DOHH2 (cell line): Measurements from ENCODE around the gene ADSL.
A peak's percentile ranks its signal among the peaks of the same experiment; 100 is the strongest.

Experiments used
- H3F3A ChIP-seq: fragments of 200-600 bp; sonication (generic), shearing (Covaris generic); 2 replicates; pipeline ENCODE4 v1.6.0; 2016; ENCODE audit warnings: antibody characterized with exemption, mild to moderate bottlenecking; ENCODE audit not compliant: control insufficient read depth, insufficient read depth
- H3K27ac ChIP-seq: fragments of 200-600 bp; sonication (generic); 2 replicates; pipeline ENCODE4 v1.5.1; 2014; ENCODE audit warnings: low read depth, mild to moderate bottlenecking, low read length, moderate library complexity
- H3K27me3 ChIP-seq: fragments of 200-600 bp; sonication (generic); 2 replicates; pipeline ENCODE4 v1.6.1; 2014; ENCODE audit warnings: mild to moderate bottlenecking, low read length, mixed read lengths; ENCODE audit not compliant: control insufficient read depth
- H3K36me3 ChIP-seq: fragments of 200-600 bp; sonication (generic); 2 replicates; pipeline ENCODE4 v1.6.1; 2014; ENCODE audit warnings: mild to moderate bottlenecking, low read length, moderate library complexity, mixed read lengths; ENCODE audit not compliant: control insufficient read depth
- H3K4me1 ChIP-seq: fragments of 200-600 bp; sonication (generic); 2 replicates; pipeline ENCODE4 v1.6.1; 2014; ENCODE audit warnings: mild to moderate bottlenecking, low read length, mixed read lengths; ENCODE audit not compliant: control insufficient read depth
- H3K4me2 ChIP-seq: fragments of 200-600 bp; sonication (generic); 2 replicates; pipeline ENCODE4 v1.6.0; 2014; ENCODE audit warnings: mild to moderate bottlenecking, low read length, moderate library complexity
- H3K4me3 ChIP-seq: fragments of 200-600 bp; sonication (generic); 2 replicates; pipeline ENCODE4 v1.5.1; 2014; ENCODE audit warnings: mild to moderate bottlenecking, low read length, mixed read lengths
- H3K79me2 ChIP-seq: fragments of 200-600 bp; sonication (generic); 2 replicates; pipeline ENCODE4 v1.6.1; 2014; ENCODE audit warnings: mild to moderate bottlenecking, low read length, mixed read lengths; ENCODE audit not compliant: control insufficient read depth
- H3K9me2 ChIP-seq: fragments of 200-600 bp; sonication (generic); replicated peaks from 2 replicates; pipeline ENCODE4 v1.6.1; 2014; ENCODE audit warnings: mild to moderate bottlenecking, low read length, mixed read lengths; ENCODE audit not compliant: control insufficient read depth
- H3K9me3 ChIP-seq: fragments of 200-600 bp; sonication (generic); 2 replicates; pipeline ENCODE4 v1.6.1; 2014; ENCODE audit warnings: antibody characterized with exemption, low read length, mixed read lengths; ENCODE audit not compliant: control insufficient read depth, insufficient read depth
- H4K20me1 ChIP-seq: fragments of 200-600 bp; sonication (generic); 2 replicates; pipeline ENCODE4 v1.6.0; 2014; ENCODE audit warnings: low read depth, mild to moderate bottlenecking, antibody characterized with exemption, low read length, moderate library complexity; ENCODE audit not compliant: control insufficient read depth, insufficient read depth
- EZH2phosphoT487 ChIP-seq: fragments of 200-600 bp; sonication (generic); IDR thresholded peaks from 2 replicates; pipeline ENCODE4 v1.6.1; 2017; ENCODE audit warnings: borderline replicate concordance, mild to moderate bottlenecking, antibody characterized with exemption, low read length, moderate library complexity, mixed read lengths
- TF ChIP-seq, protein P1 (sequence below): fragments of 200-600 bp; sonication (generic); IDR thresholded peaks from one replicate; pipeline ENCODE4 v1.5.1; 2014; ENCODE audit warnings: antibody characterized with exemption, mild to moderate bottlenecking, low read depth, low read length; ENCODE audit not compliant: poor library complexity, severe bottlenecking

Gene ADSL

DNA sequence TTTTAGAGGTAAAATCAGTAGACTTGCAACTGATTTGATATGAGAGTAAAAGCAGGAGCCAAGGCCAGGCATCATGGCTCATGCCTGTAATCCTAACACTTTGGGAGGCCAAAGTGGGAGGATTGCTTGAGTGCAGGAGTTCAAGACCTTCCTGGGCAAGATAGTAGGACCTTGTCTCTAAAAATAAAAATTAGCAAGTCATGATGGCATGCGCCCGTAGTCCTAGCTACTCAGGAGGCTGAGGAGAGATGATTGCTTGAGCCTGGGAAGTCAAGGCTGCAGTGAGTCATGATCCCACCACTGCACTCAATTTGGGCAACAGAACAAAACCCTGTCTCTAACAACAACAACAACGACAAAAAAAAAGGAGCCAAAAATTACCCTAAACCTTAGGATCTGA is 37.6 kb downstream of the ADSL start:
- H4K20me1 ChIP-seq, result no peaks in the 10 kb centered on the region; the same call in 1 of the 2 replicates
- peaks cover 23% of the 10 kb centered on the region for H3K36me3 ChIP-seq
- H3K4me3 ChIP-seq, result no peak overlapping the region
- no peak overlapping the region for H3K4me2 ChIP-seq
- H3K9me3 ChIP-seq, result no peaks in the 10 kb centered on the region
- H3F3A ChIP-seq, result peaks cover 10% of the 10 kb centered on the region; the same call in 1 of the 2 replicates
- H3K27ac ChIP-seq, result no peak overlapping the region
- no peaks in the 10 kb centered on the region for H3K27me3 ChIP-seq
- TF ChIP-seq EZH2phosphoT487, result no peak
- TF ChIP-seq, protein P1, sequence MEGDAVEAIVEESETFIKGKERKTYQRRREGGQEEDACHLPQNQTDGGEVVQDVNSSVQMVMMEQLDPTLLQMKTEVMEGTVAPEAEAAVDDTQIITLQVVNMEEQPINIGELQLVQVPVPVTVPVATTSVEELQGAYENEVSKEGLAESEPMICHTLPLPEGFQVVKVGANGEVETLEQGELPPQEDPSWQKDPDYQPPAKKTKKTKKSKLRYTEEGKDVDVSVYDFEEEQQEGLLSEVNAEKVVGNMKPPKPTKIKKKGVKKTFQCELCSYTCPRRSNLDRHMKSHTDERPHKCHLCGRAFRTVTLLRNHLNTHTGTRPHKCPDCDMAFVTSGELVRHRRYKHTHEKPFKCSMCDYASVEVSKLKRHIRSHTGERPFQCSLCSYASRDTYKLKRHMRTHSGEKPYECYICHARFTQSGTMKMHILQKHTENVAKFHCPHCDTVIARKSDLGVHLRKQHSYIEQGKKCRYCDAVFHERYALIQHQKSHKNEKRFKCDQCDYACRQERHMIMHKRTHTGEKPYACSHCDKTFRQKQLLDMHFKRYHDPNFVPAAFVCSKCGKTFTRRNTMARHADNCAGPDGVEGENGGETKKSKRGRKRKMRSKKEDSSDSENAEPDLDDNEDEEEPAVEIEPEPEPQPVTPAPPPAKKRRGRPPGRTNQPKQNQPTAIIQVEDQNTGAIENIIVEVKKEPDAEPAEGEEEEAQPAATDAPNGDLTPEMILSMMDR, result no peak
- H3K9me2 ChIP-seq, result no peaks in the 10 kb centered on the region
- peaks cover 58% of the 10 kb centered on the region for H3K4me1 ChIP-seq
- peaks cover 93% of the 10 kb centered on the region for H3K79me2 ChIP-seq

DNA sequence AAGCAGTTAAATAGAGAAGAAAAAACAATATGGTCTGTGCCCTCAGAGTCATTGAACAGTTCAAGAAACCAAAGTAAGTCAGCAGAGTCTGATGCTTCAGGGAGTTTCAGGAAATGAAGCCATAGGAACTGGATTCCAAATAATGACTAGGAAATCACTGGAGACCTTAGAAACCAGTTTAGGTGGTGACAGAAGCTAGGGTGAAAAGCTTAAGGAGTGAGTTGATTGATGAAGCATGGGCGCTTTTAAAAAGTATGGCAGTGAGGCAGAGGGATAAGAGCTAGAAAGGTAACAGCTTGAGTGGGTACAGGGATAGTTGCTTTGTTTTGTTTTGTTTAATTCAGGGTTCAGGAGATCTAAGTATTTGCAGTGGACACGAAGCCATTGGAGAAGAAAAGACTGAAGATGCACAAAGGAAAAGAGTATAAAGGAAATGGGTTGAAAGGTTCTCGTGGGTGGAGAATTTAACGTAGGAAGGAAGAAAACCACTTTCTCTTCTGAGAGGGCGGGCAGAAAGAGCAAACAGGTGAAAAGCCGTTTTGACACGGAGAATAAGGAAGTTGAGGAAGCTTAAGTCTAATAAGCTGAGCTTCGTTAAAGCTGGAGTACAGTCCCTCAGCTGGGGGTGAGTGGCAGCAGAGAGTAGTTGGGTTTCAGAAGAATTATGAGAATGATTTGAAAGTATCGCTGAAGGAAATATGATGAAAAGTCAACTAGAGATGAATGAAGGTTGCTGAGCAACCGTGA is 38.9 kb downstream of the ADSL start:
- H3K27ac ChIP-seq, result peak overlapping the region; percentile 77
- H3F3A ChIP-seq, result peaks cover 10% of the 10 kb centered on the region; the same call in 1 of the 2 replicates
- H3K4me3 ChIP-seq, result peak overlapping the region; percentile 62
- H3K9me2 ChIP-seq, result no peaks in the 10 kb centered on the region
- H3K36me3 ChIP-seq, result peaks cover 23% of the 10 kb centered on the region
- peaks cover 82% of the 10 kb centered on the region for H3K79me2 ChIP-seq
- H3K9me3 ChIP-seq, result no peaks in the 10 kb centered on the region
- no peaks in the 10 kb centered on the region for H3K27me3 ChIP-seq
- no peaks in the 10 kb centered on the region; the same call in 1 of the 2 replicates for H4K20me1 ChIP-seq
- TF ChIP-seq, protein P1, result no peak
- TF ChIP-seq EZH2phosphoT487, result no peak
- peaks cover 55% of the 10 kb centered on the region for H3K4me1 ChIP-seq
- H3K4me2 ChIP-seq, result peak overlapping the region; percentile 77

DNA sequence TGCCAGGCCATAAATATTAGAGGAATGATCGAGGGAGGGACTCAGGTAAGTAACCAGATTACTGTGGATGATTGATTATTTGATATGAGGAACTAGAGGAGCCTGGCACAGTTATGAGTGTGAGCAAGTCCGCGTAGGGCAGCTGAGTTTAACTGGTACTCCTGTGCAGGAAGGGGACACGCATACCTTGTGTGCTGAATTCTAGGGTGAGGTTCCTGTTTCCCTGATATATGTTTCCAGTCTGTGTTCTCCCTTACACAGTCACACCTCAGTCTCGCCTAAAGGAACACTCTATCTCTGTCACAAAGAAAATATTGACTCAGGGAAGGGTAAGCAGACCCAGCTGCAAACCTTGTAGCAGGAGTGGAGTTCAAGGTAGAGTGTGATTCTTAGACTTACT is 41.4 kb downstream of the ADSL start:
- no peaks in the 10 kb centered on the region for H3K9me2 ChIP-seq
- no peaks in the 10 kb centered on the region for H3K9me3 ChIP-seq
- H3K4me3 ChIP-seq, result no peak overlapping the region
- TF ChIP-seq, protein P1, result no peak
- TF ChIP-seq EZH2phosphoT487, result no peak
- H3K27me3 ChIP-seq, result no peaks in the 10 kb centered on the region
- H3F3A ChIP-seq, result peaks cover 13% of the 10 kb centered on the region; the same call in 1 of the 2 replicates
- H4K20me1 ChIP-seq, result no peaks in the 10 kb centered on the region
- peaks cover 67% of the 10 kb centered on the region for H3K4me1 ChIP-seq
- H3K27ac ChIP-seq, result no peak overlapping the region
- H3K79me2 ChIP-seq, result peaks cover 81% of the 10 kb centered on the region
- no peak overlapping the region for H3K4me2 ChIP-seq
- H3K36me3 ChIP-seq, result peaks cover 29% of the 10 kb centered on the region
